Muscle of leg (tissue), 11 donors: ENCODE data around the gene HHIPL2. TPM values are rescaled to one million over a fixed set of nuclear protein-coding genes. Genes with fewer than 3 reads are reported as not detected.

Source experiments
- DNase-seq: peaks from one replicate; pipeline ENCODE4 v3.0.0; 2013
- H3K27ac ChIP-seq: one replicate; pipeline ENCODE4 v1.5.1; 2013; ENCODE audit warnings: mild to moderate bottlenecking, low read length, control low read depth
- H3K27me3 ChIP-seq: one replicate; pipeline ENCODE4 v1.6.1; 2013; ENCODE audit warnings: low read length; ENCODE audit not compliant: control insufficient read depth, insufficient read depth
- H3K36me3 ChIP-seq: one replicate; pipeline ENCODE4 v1.6.1; 2013; ENCODE audit warnings: low read length; ENCODE audit not compliant: control insufficient read depth, insufficient read depth
- H3K4me1 ChIP-seq: one replicate; pipeline ENCODE4 v1.6.1; 2013; ENCODE audit warnings: low read length; ENCODE audit not compliant: control insufficient read depth, insufficient read depth
- H3K4me3 ChIP-seq: one replicate; pipeline ENCODE4 v1.5.1; 2013; ENCODE audit warnings: low read length, control low read depth
- H3K9me3 ChIP-seq: replicated peaks from 2 replicates; pipeline ENCODE4 v1.6.1; 2013; ENCODE audit warnings: low read depth, low read length; ENCODE audit not compliant: control insufficient read depth
- WGBS: methylation state at CpG from one replicate; pipeline ENCODE4 v1.1.5; 2013; ENCODE audit warnings: missing lambda C conversion rate; ENCODE audit not compliant: insufficient coverage; 5-methylcytosine and 5-hydroxymethylcytosine counted together
- polyA plus RNA-seq, 8 donors: library from polyadenylated mRNA; unstranded; fragments of 120-200 nt; gene quantifications; one replicate each; pipeline versions ENCODE4 v1.2.1 to v1.2.3, GENCODE V29; 2013; ENCODE audit warnings: inconsistent platforms in 1 of 8, low replicate concordance in 1 of 8; ENCODE audit not compliant: insufficient read length in 8 of 8, insufficient read depth in 1 of 8
- total RNA-seq: library from RNA; stranded (reverse); fragments of 120-200 nt; gene quantifications from one replicate; pipeline ENCODE4 v1.2.4, GENCODE V29; 2013

HHIPL2 gene
- total and polyA plus RNA-seq, 9 donors = 0.08 to 0.56 (median 0.27) TPM

- H3K36me3 ChIP-seq = peaks cover 13% of the 10 kb centered on the region
- no peak overlapping the region for H3K4me3 ChIP-seq
- WGBS = 100% methylated on average over 1 of the region's 3 CpGs
- H3K27ac ChIP-seq = no peak overlapping the region
- no peaks in the 10 kb centered on the region for H3K9me3 ChIP-seq
- H3K27me3 ChIP-seq = no peaks in the 10 kb centered on the region
- no peak for DNase-seq
- no peaks in the 10 kb centered on the region for H3K4me1 ChIP-seq
Measured at GRCh38 chr1:222579316-222579715, 31.4 kb upstream of the HHIPL2 start.

- DNase-seq = no peak
- no peaks in the 10 kb centered on the region for H3K4me1 ChIP-seq
- H3K4me3 ChIP-seq = no peak overlapping the region
- no peaks in the 10 kb centered on the region for H3K27me3 ChIP-seq
- peaks cover 11% of the 10 kb centered on the region for H3K36me3 ChIP-seq
- H3K9me3 ChIP-seq = no peaks in the 10 kb centered on the region
- no CpG with 5 or more reads among the region's 1 CpG for WGBS
- H3K27ac ChIP-seq = no peak overlapping the region
Measured at GRCh38 chr1:222570837-222571236, 22.9 kb upstream of the HHIPL2 start.

DNA sequence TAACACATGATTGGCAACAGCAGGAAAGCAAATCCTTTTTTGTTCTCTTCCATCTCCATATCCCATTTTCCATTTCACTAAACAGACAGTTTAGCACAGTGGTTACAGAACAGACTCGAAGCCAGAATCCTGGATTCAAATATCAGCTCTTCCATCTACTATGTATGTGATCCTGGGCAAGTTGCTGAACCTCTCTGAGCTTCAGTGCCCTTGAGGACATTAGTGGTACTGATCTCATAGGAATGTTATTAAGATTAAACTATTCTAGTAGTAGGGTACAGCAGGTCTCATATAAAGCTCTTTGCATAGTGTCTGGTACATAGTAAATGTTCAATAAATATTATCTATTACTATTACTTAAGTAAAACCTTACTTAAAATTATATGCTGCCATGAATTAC lies 13.8 kb upstream of the HHIPL2 start:
- H3K4me1 ChIP-seq = no peaks in the 10 kb centered on the region
- DNase-seq = no peak
- no peaks in the 10 kb centered on the region for H3K9me3 ChIP-seq
- no CpG with 5 or more reads among the region's 1 CpG for WGBS
- peaks cover 22% of the 10 kb centered on the region for H3K36me3 ChIP-seq
- H3K4me3 ChIP-seq = no peak overlapping the region
- no peak overlapping the region for H3K27ac ChIP-seq
- H3K27me3 ChIP-seq = no peaks in the 10 kb centered on the region

DNA sequence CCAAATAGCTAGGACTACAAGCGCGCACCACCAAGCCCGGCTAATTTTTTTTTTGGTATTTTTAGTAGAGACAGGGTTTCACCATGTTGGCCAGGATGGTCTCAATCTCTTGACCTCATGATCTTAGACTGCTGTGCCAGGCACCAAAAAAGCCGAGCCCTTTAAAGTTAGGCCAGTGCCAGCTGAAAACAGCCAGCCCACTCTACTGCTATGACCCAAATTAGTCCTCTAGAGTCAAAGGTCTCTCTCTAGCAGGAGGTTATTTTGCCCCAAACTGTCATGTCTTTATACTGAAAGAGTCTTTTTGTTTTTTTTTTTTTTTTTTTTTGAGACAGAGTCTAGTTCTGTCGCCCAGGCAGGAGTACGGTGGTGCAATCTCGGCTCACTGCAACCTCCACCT lies 9.7 kb upstream of the HHIPL2 start:
- Histone ChIP-seq H3K27ac (no peak overlapping the region), H3K4me3 (no peak overlapping the region), H3K27me3 (no peaks in the 10 kb centered on the region), H3K36me3 (peaks cover 24% of the 10 kb centered on the region), H3K9me3 (no peaks in the 10 kb centered on the region), H3K4me1 (no peaks in the 10 kb centered on the region)
- WGBS = 100% methylated on average over 2 of the region's 7 CpGs
- DNase-seq = no peak

GRCh38 chr1:222557148-222557547 lies 9.2 kb upstream of the HHIPL2 start:
- WGBS = 85% methylated on average over 5 of the region's 6 CpGs
- H3K27ac ChIP-seq = no peak overlapping the region
- peaks cover 24% of the 10 kb centered on the region for H3K36me3 ChIP-seq

DNA sequence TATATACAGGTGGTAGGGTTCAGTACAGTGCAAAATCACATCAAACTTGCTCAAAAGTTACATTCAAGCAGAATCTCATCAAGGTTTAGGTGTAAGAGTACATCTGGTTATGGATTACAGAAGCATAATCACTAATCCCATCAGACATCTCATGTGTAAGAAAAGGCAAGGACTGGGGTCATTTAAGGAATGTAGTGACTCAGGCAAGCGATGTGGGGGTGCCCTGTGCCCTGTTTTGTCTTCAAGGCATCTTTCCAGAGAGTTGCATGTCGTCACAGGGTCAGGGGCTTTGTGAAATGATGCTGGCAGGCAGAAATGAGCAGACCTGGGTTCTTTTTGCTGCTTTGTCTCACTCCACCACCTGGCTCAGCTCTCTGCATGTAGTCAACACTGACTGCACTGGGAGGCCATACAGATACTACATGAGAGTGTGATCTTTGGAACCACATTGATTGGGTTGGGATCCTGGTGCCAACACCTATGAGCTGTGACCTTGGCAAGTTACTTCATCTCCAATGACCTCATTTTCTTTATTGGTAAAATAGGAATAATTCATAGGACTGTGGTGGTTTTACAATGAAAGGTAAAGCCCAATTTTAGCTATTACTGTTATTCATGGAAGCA lies 8.2 kb upstream of the HHIPL2 start:
- Histone ChIP-seq H3K36me3 (peaks cover 18% of the 10 kb centered on the region), H3K27ac (no peak overlapping the region), H3K9me3 (no peaks in the 10 kb centered on the region), H3K4me3 (no peak overlapping the region), H3K27me3 (no peaks in the 10 kb centered on the region), H3K4me1 (no peaks in the 10 kb centered on the region)
- DNase-seq = no peak
- WGBS = 100% methylated on average over 1 of the region's 2 CpGs

More at GRCh38 chr1:222557148-222557547, 9.2 kb upstream of the HHIPL2 start:
- no peak for DNase-seq
- Histone ChIP-seq H3K9me3 (no peaks in the 10 kb centered on the region), H3K4me1 (no peaks in the 10 kb centered on the region), H3K4me3 (no peak overlapping the region), H3K27me3 (no peaks in the 10 kb centered on the region)

GRCh38 chr1:222554177-222554576 lies 6.3 kb upstream of the HHIPL2 start:
- Histone ChIP-seq H3K27ac (no peak overlapping the region), H3K9me3 (no peaks in the 10 kb centered on the region), H3K4me1 (no peaks in the 10 kb centered on the region), H3K36me3 (peaks cover 8% of the 10 kb centered on the region), H3K27me3 (no peaks in the 10 kb centered on the region), H3K4me3 (no peak overlapping the region)
- no peak for DNase-seq
- no CpG with 5 or more reads among the region's 5 CpGs for WGBS

DNA sequence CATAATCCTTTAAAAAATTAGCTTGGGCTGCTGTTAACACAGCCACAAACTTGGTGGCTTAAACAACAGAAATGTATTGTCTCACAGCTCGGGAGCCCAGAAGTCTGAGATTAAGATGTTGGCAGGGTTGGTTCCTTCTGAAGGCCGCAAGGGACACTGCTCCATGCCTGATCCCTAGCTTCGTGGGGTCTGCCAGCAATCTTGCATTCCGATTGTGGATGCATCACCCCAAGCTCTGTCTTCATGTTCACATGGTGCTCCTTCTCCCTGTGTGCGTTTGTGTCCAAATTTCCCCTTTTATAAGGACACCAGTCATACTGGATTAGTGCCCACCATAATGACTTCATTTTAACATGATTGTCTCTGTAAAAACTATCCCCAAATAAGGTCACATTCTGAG lies 5.0 kb upstream of the HHIPL2 start:
- 77% methylated on average over 5 of the region's 5 CpGs for WGBS
- no peak for DNase-seq
- Histone ChIP-seq H3K4me3 (no peak overlapping the region), H3K27ac (no peak overlapping the region), H3K36me3 (peaks cover 8% of the 10 kb centered on the region), H3K4me1 (no peaks in the 10 kb centered on the region), H3K27me3 (peaks cover under 1% of the 10 kb centered on the region), H3K9me3 (no peaks in the 10 kb centered on the region)

DNA sequence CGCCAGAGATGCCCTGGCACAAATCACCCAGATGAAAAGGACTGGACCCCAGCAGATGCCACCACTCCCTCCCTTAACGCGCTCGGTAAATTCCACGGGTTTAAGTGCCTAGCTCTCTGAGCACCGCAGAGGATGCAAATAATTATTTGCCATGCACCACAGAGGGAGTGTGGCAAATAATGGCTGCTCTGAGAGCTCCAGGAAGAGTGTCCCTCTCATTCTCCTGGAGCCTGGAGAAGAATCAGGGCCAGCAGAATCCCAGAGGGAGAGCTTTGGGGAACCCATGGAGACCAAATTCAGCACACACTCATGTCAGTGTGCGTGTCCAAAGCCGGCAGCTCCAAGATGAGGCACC lies 667 bp downstream of the HHIPL2 start:
- peaks cover 13% of the 10 kb centered on the region for H3K27me3 ChIP-seq
- WGBS = 38% methylated on average over 4 of the region's 8 CpGs
- no peak for DNase-seq

GRCh38 chr1:222546548-222547259 lies 1.2 kb downstream of the HHIPL2 start:
- no peaks in the 10 kb centered on the region for H3K36me3 ChIP-seq
- no peak overlapping the region for H3K27ac ChIP-seq
- 7% methylated on average over 7 of the region's 7 CpGs for WGBS
- peaks cover 13% of the 10 kb centered on the region for H3K27me3 ChIP-seq
- H3K4me1 ChIP-seq = peaks cover 5% of the 10 kb centered on the region
- no peak for DNase-seq
- H3K9me3 ChIP-seq = no peaks in the 10 kb centered on the region
- no peak overlapping the region for H3K4me3 ChIP-seq

More for the DNA sequence above, 667 bp downstream of the HHIPL2 start:
- Histone ChIP-seq H3K36me3 (no peaks in the 10 kb centered on the region), H3K27ac (no peak overlapping the region), H3K4me3 (no peak overlapping the region), H3K4me1 (peaks cover 5% of the 10 kb centered on the region), H3K9me3 (no peaks in the 10 kb centered on the region)
